ENCODE results near the gene DESI1.

DESI1 gene

GRCh38 chr22:41564563-41564962 lies 56.3 kb downstream of the DESI1 start:
- H3K79me2 ChIP-seq: no peaks in the 10 kb centered on the region
- no peaks in the 10 kb centered on the region for H3K9me3 ChIP-seq (ENCODE audit: control insufficient read depth, low read length)
- TF ChIP-seq, protein P1, sequence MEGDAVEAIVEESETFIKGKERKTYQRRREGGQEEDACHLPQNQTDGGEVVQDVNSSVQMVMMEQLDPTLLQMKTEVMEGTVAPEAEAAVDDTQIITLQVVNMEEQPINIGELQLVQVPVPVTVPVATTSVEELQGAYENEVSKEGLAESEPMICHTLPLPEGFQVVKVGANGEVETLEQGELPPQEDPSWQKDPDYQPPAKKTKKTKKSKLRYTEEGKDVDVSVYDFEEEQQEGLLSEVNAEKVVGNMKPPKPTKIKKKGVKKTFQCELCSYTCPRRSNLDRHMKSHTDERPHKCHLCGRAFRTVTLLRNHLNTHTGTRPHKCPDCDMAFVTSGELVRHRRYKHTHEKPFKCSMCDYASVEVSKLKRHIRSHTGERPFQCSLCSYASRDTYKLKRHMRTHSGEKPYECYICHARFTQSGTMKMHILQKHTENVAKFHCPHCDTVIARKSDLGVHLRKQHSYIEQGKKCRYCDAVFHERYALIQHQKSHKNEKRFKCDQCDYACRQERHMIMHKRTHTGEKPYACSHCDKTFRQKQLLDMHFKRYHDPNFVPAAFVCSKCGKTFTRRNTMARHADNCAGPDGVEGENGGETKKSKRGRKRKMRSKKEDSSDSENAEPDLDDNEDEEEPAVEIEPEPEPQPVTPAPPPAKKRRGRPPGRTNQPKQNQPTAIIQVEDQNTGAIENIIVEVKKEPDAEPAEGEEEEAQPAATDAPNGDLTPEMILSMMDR (IDR thresholded peaks at IDR 0.05): no peak
- no peak overlapping the region for H3K27ac ChIP-seq
- no peak overlapping the region for H3K9ac ChIP-seq
- no peaks in the 10 kb centered on the region for H3K36me3 ChIP-seq (ENCODE audit: control insufficient read depth, insufficient read depth, low read length)
- H3K4me2 ChIP-seq (ENCODE audit: low read length): no peak overlapping the region
- H3K4me1 ChIP-seq: no peaks in the 10 kb centered on the region
- H3K27me3 ChIP-seq (ENCODE audit: control insufficient read depth, insufficient read depth, low read length): no peaks in the 10 kb centered on the region
- H3K4me3 ChIP-seq (ENCODE audit: low read depth, low read length): no peak overlapping the region
- H2AFZ ChIP-seq: no peak overlapping the region

DNA sequence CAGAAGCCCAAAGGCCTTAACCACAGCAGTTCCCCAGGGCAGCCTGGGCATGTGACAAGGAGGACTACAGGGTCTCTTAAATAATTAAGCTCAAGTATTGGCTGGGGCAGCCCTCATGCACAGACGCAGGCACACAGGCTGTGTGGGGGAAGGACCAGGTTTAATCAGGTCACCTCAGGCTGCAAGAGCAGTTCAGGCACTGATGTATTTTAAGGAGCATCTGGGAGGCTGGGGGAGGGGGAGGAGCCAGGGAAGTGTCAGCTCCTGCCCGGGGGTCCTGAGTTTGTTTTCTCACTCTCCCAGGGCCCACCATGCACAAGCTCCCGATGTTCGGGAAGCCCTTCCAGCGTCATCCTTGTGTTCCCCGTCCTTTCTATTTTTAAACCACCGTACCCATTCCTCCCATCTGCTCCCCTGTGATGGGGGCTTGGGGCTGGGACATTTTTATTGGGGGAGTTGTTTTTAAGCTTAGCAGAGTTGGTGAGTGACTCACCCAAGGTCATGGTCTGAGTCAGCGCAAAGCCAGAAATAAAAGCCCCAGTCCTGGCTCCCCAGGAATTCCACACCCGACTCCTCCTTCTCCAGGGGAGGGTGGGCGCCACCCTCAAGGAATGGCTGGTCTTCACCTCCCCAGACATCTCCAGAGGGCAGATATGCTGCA lies 57.7 kb downstream of the DESI1 start:
- Histone ChIP-seq H3K4me2 (ENCODE audit: low read length) (no peak overlapping the region), H3K4me1 (no peaks in the 10 kb centered on the region), H3K9ac (no peak overlapping the region), H3K9me3 (ENCODE audit: control insufficient read depth, low read length) (no peaks in the 10 kb centered on the region), H3K27ac (no peak overlapping the region), H3K27me3 (ENCODE audit: control insufficient read depth, insufficient read depth, low read length) (no peaks in the 10 kb centered on the region), H2AFZ (no peak overlapping the region), H3K4me3 (ENCODE audit: low read depth, low read length) (no peak overlapping the region), H3K79me2 (no peaks in the 10 kb centered on the region), H3K36me3 (ENCODE audit: control insufficient read depth, insufficient read depth, low read length) (no peaks in the 10 kb centered on the region)
- TF ChIP-seq, protein P1 (IDR thresholded peaks at IDR 0.05): no peak

DNA sequence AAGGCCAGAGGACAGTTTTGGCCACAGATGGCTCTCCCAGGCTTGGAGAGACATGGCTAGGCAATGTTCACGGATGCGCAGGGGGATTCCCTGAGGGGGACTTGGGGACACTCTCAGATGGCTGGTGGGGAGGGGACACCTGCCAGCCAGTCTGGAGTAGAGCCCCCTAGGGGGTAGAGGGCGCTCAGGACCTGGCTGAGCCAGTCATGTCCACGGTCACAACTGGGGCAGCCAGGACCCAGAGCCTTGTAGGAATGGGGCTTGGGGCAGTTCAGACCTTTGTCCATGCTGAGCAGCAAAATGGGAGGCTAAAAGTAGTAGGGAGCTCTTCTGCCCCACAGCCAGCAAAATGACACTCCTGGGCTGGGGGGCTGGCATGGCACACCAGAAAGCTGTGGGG lies 58.4 kb downstream of the DESI1 start:
- Histone ChIP-seq H3K9me3 (ENCODE audit: control insufficient read depth, low read length) (no peaks in the 10 kb centered on the region), H3K36me3 (ENCODE audit: control insufficient read depth, insufficient read depth, low read length) (no peaks in the 10 kb centered on the region), H3K4me3 (ENCODE audit: low read depth, low read length) (no peak overlapping the region), H3K27ac (no peak overlapping the region), H3K27me3 (ENCODE audit: control insufficient read depth, insufficient read depth, low read length) (no peaks in the 10 kb centered on the region), H3K4me1 (no peaks in the 10 kb centered on the region), H3K4me2 (ENCODE audit: low read length) (no peak overlapping the region), H3K79me2 (no peaks in the 10 kb centered on the region), H2AFZ (no peak overlapping the region), H3K9ac (no peak overlapping the region)
- TF ChIP-seq, protein P1 (IDR thresholded peaks at IDR 0.05): no peak

DNA sequence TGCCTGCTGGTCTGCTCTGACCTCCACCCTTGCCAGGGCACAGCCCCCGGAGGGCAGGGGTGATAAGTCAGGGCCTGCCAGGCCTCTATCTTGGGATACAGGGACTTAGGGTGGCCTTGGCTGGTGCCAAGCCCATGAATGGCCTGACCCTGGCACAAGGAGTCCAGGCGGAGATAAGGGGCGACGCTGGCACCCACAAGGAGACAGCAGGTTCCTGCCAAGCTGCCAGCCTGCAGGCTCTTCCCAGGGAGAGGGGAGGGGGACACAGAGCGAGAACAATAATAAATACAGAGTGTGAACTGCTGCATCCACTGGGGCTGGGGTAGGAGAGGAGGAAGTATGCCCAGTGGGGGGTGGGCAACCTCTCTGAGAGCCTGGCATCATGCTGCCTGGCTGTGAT lies 59.1 kb downstream of the DESI1 start:
- H3K4me1 ChIP-seq: no peaks in the 10 kb centered on the region
- H2AFZ ChIP-seq: no peak overlapping the region
- H3K27me3 ChIP-seq (ENCODE audit: control insufficient read depth, insufficient read depth, low read length): no peaks in the 10 kb centered on the region
- H3K36me3 ChIP-seq (ENCODE audit: control insufficient read depth, insufficient read depth, low read length): no peaks in the 10 kb centered on the region
- no peak overlapping the region for H3K9ac ChIP-seq
- no peaks in the 10 kb centered on the region for H3K79me2 ChIP-seq
- H3K4me2 ChIP-seq (ENCODE audit: low read length): no peak overlapping the region
- TF ChIP-seq, protein P1 (IDR thresholded peaks at IDR 0.05): no peak
- H3K27ac ChIP-seq: no peak overlapping the region
- H3K4me3 ChIP-seq (ENCODE audit: low read depth, low read length): no peak overlapping the region
- no peaks in the 10 kb centered on the region for H3K9me3 ChIP-seq (ENCODE audit: control insufficient read depth, low read length)

DNA sequence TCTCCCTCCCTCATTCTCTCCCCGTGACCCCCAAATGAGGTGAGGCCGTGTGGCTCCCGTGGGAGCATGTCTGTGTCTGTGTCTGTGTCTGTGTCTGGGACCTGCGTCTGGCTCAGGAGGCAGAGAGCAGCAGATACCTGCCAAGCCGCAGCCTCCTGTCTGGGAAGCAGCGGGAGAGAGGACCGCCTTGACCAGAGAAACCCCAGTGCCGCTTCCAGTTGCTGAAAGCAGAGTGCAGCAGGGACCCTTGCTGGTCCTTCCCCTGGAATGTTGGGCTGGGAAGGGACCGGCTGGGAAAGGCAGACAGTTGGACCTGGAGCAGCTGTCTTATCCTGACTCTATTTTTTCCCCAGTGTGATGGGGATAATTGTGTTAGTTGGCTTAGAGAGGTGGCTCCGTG lies 59.5 kb downstream of the DESI1 start:
- no peaks in the 10 kb centered on the region for H3K79me2 ChIP-seq
- no peaks in the 10 kb centered on the region for H3K9me3 ChIP-seq (ENCODE audit: control insufficient read depth, low read length)
- H2AFZ ChIP-seq: no peak overlapping the region
- no peak overlapping the region for H3K27ac ChIP-seq
- no peak overlapping the region for H3K4me3 ChIP-seq (ENCODE audit: low read depth, low read length)
- no peak overlapping the region for H3K9ac ChIP-seq
- TF ChIP-seq, protein P1 (IDR thresholded peaks at IDR 0.05): no peak
- no peaks in the 10 kb centered on the region for H3K4me1 ChIP-seq
- H3K27me3 ChIP-seq (ENCODE audit: control insufficient read depth, insufficient read depth, low read length): no peaks in the 10 kb centered on the region
- H3K36me3 ChIP-seq (ENCODE audit: control insufficient read depth, insufficient read depth, low read length): no peaks in the 10 kb centered on the region
- no peak overlapping the region for H3K4me2 ChIP-seq (ENCODE audit: low read length)

All from parathyroid adenoma (tissue), 2 donors.